UCSD-AML1 (cell line): ENCODE results near the gene VSIG10.
A peak's percentile ranks its signal among the peaks of the same experiment; 100 is the strongest.
"Not testable (repeated sequence)": the region's sequence is repeated elsewhere in the genome, so short reads cannot be mapped to it uniquely, and the experiment has no call there.

ENCODE experiments used
- DNase-seq: peaks from one replicate; lab custom pipeline; 2025; ENCODE audit not compliant: unreplicated experiment; lab: John Stamatoyannopoulos, UW

Gene VSIG10

GRCh38 chr12:118107694-118108093, 3.9 kb upstream of the VSIG10 start:
- no peak for DNase-seq

DNA sequence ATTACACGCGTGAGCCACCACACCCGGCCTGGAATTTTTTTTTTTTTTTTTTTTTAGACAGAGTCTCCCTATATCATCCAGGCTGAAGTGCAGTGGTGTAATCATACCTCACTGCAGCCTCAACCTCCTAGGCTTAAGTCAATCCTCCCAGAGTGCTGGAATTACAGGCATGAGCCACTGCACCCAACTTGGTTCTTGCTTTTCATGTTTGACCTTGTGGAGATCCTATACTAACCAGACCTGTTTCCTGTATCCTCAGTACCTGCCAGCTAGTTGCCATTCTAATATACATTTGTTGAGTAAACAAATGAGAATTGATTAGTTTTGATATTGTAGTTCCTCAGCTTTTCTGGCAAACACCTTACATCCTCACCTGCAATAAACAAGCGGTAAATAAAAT, 3.2 kb upstream of the VSIG10 start:
- no peak for DNase-seq

- peak; percentile 36 for DNase-seq
Observed at GRCh38 chr12:118103201-118103600, 610 bp downstream of the VSIG10 start.

DNA sequence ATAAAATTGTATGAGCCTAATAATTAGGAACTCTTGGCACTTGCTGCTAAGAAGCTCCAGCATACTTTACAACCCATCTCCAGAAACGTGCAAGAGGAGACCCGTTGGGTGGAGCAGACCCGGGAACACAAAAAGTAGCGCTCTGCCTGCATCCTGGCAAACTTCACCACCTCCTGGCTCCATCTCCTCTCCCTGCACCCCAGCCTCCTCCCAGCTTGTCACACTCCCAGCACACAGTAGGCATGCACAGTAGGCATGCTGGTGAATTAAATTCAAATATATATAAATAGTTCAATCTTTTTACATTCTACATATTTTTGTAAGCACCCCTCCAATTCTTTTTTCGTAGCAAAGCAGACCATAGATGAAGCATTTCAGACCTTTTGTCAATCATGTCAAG, 1.2 kb downstream of the VSIG10 start:
- no peak for DNase-seq

GRCh38 chr12:118102070-118102469, 1.7 kb downstream of the VSIG10 start:
- no peak for DNase-seq

DNA sequence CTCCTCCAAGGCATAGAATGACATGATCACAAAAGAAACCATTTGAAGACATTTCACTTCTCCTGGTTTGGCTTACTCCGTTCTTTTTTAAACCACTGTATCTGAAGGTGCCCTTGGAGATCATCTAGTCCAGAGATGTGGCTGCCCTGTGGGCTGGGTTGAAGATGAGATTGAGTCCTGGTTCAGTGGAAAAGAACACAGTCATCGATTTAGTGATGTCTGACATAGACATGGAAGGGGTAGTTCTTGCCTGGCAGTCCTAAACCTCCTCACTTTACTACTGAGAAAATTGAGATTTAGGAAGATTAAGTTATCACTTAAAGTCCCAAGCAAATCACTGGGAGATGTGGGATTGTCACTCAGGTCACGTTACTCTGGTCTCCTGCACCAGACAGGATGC, 2.8 kb downstream of the VSIG10 start:
- no peak for DNase-seq

- DNase-seq = no peak
Observed at GRCh38 chr12:118098911-118099671, 4.7 kb downstream of the VSIG10 start.

DNA sequence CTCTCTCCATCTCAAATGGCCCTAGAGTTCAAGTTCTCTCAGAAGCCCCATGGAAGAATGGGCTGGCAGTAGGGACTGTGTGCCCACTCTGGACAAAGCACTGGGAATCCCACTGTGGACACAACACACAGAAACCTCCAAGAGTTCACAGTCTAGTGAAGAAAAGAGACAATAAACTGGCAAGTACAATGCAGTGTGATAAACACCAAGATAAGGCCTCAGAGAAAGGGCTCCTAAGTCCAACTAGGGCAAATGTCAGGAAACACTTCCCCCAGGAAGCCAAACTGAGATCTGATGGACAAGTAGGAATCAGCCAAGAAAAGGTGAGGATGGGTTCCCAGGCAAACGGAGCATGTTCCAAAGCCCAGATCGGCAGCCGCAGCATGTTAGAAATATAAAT, 5.4 kb downstream of the VSIG10 start:
- no peak for DNase-seq

DNA sequence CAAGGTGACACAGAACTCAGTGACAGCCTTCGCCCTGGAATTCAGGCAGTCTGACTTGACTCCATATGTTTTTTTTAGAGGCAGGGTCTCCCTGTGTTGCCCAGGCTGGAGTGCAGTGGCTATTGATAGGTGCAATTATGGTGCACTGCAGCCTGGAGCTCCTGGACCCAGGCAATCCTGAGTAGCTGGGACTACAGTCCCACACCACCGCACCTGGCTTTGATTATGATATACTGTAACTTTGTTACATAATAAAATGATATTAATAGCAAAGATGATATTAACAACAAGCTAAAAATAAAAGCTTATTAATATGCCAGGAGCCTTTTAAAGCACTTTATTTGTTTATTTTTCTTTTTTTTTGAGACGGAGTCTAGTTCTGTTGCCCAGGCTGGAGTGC, 9.8 kb downstream of the VSIG10 start:
- no peak for DNase-seq

DNA sequence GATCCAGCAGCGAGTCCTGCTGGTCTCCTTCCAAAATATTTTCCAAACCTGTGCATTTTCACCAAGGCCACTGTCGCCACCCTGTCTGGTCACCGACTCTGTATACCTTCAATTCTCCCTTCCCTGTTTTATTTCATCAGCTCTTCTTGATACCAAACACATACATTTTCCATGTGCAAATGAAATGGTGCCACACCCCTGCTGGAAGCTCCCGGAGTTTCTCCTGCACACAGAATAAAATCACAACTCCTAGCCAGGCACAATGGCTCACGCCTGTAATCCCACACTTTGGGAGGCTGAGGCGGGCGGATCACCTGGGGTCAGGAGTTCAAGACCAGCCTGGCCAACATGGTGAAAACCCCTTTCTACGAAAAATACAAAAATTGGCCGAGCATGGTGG, 14.0 kb downstream of the VSIG10 start:
- DNase-seq = no peak

GRCh38 chr12:118082161-118082560, 21.6 kb downstream of the VSIG10 start:
- DNase-seq = no peak

DNA sequence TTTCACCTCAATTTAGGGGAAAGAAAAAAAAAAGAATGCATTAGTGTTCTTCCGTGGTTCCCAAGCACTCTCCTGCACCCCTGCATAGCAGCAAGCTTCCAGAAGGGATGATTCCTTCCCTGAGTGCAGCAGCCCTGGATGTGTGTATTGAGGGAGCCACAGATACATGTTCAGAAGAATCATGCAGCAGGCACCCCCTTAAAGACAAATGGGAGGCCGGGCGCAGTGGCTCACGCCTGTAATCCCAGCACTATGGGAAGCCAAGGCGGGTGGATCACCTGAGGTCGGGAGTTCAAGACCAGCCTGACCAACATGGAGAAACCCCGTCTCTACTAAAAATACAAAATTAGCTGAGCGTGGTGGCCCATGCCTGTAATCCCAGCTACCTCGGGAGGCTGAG, 22.3 kb downstream of the VSIG10 start:
- DNase-seq = not testable (repeated sequence)

DNA sequence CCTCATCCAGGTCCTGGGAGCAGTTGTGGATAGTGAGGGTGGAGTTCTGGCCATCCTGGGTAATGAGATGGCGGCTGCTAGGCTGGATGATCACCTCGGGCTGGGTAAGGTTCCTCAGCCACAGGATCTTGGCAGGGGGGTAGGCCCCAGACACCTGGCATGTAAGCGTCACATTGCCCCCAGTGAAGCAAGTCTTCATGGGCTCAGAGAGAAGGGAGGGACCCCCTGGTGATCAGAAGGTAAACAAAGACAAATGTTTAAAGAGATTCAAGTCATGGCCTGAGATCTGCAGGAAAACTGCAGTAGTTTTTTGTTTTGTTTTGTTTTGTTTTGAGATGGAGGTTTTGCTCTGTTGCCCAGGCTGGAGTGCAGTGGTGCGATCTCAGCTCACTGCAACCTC, 30.0 kb downstream of the VSIG10 start:
- DNase-seq = no peak

DNA sequence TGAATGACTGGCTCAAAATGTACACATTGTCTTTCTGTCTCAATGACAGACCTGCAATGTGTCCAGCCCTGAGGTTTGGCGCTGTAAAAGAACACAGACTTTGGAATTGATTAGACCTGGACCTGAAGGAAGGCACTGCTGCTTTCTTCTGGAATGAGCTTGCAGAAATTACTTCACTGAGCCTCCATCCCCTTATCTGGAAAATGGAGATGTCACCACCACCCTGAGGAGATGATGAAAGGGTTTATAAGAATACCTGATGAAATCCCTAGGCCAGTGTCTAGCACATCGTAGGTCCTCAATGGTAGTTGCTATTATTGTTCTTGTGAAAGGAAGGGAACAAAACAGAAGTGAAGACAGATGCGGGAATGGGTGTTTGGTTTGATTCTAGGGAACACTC, 33.2 kb downstream of the VSIG10 start:
- DNase-seq = no peak

- DNase-seq = no peak
Observed at GRCh38 chr12:118068445-118068844, 35.4 kb downstream of the VSIG10 start.

DNA sequence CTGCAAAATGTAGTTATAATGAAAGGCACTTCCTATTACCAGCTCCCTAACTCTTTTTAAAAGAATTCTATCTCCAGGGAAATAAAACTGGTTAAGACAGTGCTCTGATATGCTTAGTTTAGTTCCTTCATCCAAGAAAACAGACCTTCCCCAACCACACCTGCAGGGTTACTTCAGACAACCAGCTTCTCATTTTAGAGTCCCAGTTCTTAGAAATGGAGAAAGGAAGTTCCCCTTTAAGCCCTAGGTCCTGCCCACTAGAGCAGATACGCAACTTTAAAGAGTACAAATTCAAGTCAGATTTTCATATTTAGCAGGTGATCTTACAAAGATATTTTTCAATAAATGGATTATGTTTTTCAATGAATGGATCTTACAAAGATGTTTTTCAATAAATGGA, 38.4 kb downstream of the VSIG10 start:
- no peak for DNase-seq

DNA sequence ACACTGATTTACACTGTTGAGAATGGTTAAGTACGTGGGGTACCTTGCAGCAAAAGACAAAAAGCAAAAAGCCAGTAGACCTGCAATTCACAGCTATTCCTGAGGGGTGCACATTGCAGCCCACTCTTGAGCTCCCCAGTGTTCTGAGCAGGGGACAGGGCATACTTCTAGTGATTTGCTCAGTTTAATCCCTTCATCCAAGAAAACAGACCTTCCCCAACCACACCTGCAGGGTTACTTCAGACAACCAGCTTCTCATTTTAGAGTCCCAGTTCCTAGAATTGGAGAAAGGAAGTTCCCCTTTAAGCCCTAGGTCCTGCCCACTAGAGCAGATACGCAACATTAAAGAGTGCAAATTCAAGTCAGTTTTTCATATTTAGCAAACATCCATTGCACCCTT, 39.2 kb downstream of the VSIG10 start:
- DNase-seq = peak; percentile 29

DNA sequence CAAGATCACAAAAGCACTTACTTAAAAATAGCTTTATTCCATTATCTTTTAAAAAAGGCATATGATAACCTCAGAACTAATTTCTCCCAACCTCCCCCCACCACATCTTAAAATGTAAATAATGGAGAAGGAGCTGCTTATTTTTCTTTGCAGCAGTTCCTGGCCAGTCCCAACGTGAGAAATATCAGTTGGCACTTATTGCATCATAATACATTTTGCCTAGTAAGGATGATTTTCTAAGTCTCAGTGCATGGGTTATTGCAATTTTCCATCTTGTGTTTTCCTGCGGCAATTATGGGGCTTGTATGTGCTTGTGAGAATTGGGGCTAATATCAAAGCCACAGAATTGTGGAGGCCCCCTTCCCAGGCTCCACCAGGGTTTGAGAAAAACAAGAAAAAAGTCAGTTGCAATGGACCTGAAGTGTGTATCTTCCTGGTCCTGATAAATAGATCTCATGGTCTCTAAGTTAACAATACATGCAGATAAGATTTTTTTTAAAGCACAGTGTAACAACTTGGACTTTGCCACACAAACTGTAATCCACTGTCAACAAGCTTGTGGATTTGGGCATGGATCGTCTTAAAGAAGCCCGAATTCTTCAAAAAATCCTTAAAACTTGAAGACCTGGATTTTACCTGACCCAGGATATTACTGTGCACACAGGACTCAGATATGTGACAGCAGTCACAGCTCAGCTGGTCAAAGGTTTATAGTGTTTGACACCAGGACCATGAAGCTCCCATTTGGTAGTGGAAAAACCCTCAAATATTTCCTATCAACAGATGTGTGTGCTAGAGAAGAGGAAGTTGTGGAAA, 40.0 kb downstream of the VSIG10 start:
- DNase-seq = no peak

GRCh38 chr12:118061873-118062843, 41.7 kb downstream of the VSIG10 start:
- DNase-seq = peak; percentile 48

- peak; percentile 63 for DNase-seq
Observed at GRCh38 chr12:118061011-118061872, 42.6 kb downstream of the VSIG10 start, which contains the start of gene WSB2. WSB2 (minus strand) TSS chr12:118061179; CDS start chr12:118061048, 131 bp downstream.
